Endothelial cell of umbilical vein (primary cell): Measurements from ENCODE around the gene RPL37A. TPM values are rescaled to one million over a fixed set of nuclear protein-coding genes. Genes with fewer than 3 reads are reported as not detected.

Experiments
- BruUV-seq: library from RNA; stranded (reverse); fragments of 400-500 nt; replicated peaks from 2 replicates; lab custom pipeline; 2021; lab: Mats Ljungman, UMichigan
- CTCF ChIA-PET: fragments of 300-600, 350-600 bp; sonication (Branson Sonifier 250); formaldehyde crosslinking; loops from one replicate; lab custom pipeline; 2021; ENCODE audit warnings: antibody characterized with exemption, inconsistent platforms; lab: Charles Lee
- POLR2A ChIA-PET: fragments of 300-600, 350-600 bp; sonication (Branson Sonifier 250); formaldehyde crosslinking; loops from one replicate; lab custom pipeline; 2021; ENCODE audit warnings: antibody characterized with exemption, inconsistent platforms; lab: Charles Lee
- DNase-seq: peaks from one replicate; pipeline ENCODE4 v3.0.0-alpha.2; 2011; ENCODE audit warnings: low read depth, low spot score
- FAIRE-seq: peaks from 2 replicates; lab custom pipeline; 2011; peaks lifted over from hg19 to GRCh38; lab: Jason Lieb, UNC
- H2AFZ ChIP-seq: 2 replicates; pipeline ENCODE4 v1.6.0; 2012; ENCODE audit warnings: low read depth, low read length, control low read depth, inconsistent platforms
- H3K27ac ChIP-seq: 2 replicates; pipeline ENCODE4 v1.5.1; 2011; ENCODE audit warnings: low read depth, mild to moderate bottlenecking, control low read depth, low read length, moderate library complexity; ENCODE audit not compliant: insufficient read depth
- H3K27me3 ChIP-seq, 2 experiments: 2 replicates each; pipeline versions ENCODE4 v1.6.0 to v1.6.1; 2011; ENCODE audit warnings: low read length in 2 of 2, mixed read lengths in 1 of 2; ENCODE audit not compliant: control insufficient read depth in 2 of 2, insufficient read depth in 2 of 2
- H3K36me3 ChIP-seq, 2 experiments: 2 replicates in 1 of 2; 3 replicates in 1 of 2; pipeline ENCODE4 v1.5.1; 2011; ENCODE audit warnings: low read length in 2 of 2, mild to moderate bottlenecking in 1 of 2, moderate library complexity in 1 of 2; ENCODE audit not compliant: control insufficient read depth in 2 of 2, insufficient read depth in 2 of 2; ENCODE audit errors: extremely low read depth in 1 of 2
- H3K4me1 ChIP-seq: 3 replicates; pipeline ENCODE4 v1.5.1; 2011; ENCODE audit warnings: mild to moderate bottlenecking, low read length; ENCODE audit not compliant: control insufficient read depth, insufficient read depth; ENCODE audit errors: extremely low read depth
- H3K4me2 ChIP-seq: 2 replicates; pipeline ENCODE4 v1.6.1; 2011; ENCODE audit warnings: low read length, control low read depth, mixed read lengths; ENCODE audit not compliant: insufficient read depth
- H3K4me3 ChIP-seq, 3 experiments: fragments of 200-600 bp in 1 of 3; sonication (generic), shearing (Covaris generic) in 1 of 3; replicated peaks in 1 of 3; 2 replicates each; pipeline ENCODE4 v1.5.1; 2011 to 2016; ENCODE audit warnings: control low read depth in 3 of 3, low read length in 3 of 3, mild to moderate bottlenecking in 2 of 3, inconsistent platforms in 1 of 3, low read depth in 1 of 3, moderate library complexity in 1 of 3; ENCODE audit not compliant: insufficient read depth in 1 of 3
- H3K79me2 ChIP-seq: 2 replicates; pipeline ENCODE4 v1.6.0; 2012; ENCODE audit warnings: low read length, inconsistent platforms; ENCODE audit not compliant: control insufficient read depth, insufficient read depth
- H3K9ac ChIP-seq: replicated peaks from 2 replicates; pipeline ENCODE3; 2011; ENCODE audit warnings: low read length, control low read depth; ENCODE audit not compliant: insufficient read depth; ENCODE audit errors: extremely low read depth
- H3K9me1 ChIP-seq: replicated peaks from 3 replicates; pipeline ENCODE4 v1.6.0; 2011; ENCODE audit warnings: mild to moderate bottlenecking, low read length; ENCODE audit not compliant: control insufficient read depth, insufficient read depth; ENCODE audit errors: extremely low read depth
- H3K9me3 ChIP-seq: replicated peaks from 2 replicates; pipeline ENCODE4 v1.5.1; 2012; ENCODE audit warnings: low read length, inconsistent platforms; ENCODE audit not compliant: control insufficient read depth, insufficient read depth
- H4K20me1 ChIP-seq: replicated peaks from 2 replicates; pipeline ENCODE3; 2011; ENCODE audit warnings: mild to moderate bottlenecking, low read length; ENCODE audit not compliant: control insufficient read depth, insufficient read depth; ENCODE audit errors: extremely low read depth
- EZH2 ChIP-seq: IDR thresholded peaks from 2 replicates; pipeline ENCODE4 v1.6.1; 2012; ENCODE audit warnings: borderline replicate concordance, low read depth, mild to moderate bottlenecking, moderate library complexity, low read length, inconsistent platforms; ENCODE audit not compliant: severe bottlenecking
- FOS ChIP-seq: IDR thresholded peaks from 2 replicates; pipeline ENCODE4 v1.6.1; 2011; ENCODE audit warnings: mild to moderate bottlenecking, low read length, moderate library complexity, borderline replicate concordance; ENCODE audit not compliant: insufficient read depth
- GATA2 ChIP-seq: IDR thresholded peaks from 2 replicates; pipeline ENCODE4 v1.7.0; 2011; ENCODE audit warnings: low read depth, mild to moderate bottlenecking, moderate library complexity, mixed read lengths, low read length; ENCODE audit not compliant: insufficient read length, insufficient read depth
- JUN ChIP-seq: IDR thresholded peaks from 2 replicates; pipeline ENCODE4 v1.6.1; 2011; ENCODE audit warnings: borderline replicate concordance, low read depth; ENCODE audit not compliant: insufficient read length, insufficient read depth
- MYC ChIP-seq: IDR thresholded peaks from one replicate; pipeline ENCODE4 v1.6.1; 2011; ENCODE audit warnings: mild to moderate bottlenecking, low read depth, low read length
- POLR2A ChIP-seq: IDR thresholded peaks from 2 replicates; pipeline ENCODE4 v1.6.1; 2012; ENCODE audit warnings: low read depth, mild to moderate bottlenecking, control low read depth, low read length
- POLR2AphosphoS5 ChIP-seq: IDR thresholded peaks from 2 replicates; pipeline ENCODE4 v1.6.1; 2012; ENCODE audit warnings: low read depth, mild to moderate bottlenecking, control low read depth, low read length, moderate library complexity; ENCODE audit not compliant: insufficient read depth
- dilution Hi-C: fragments of 300-500 bp; cut with MboI; formaldehyde crosslinking; loops from one replicate; pipeline ENCODE4 v1.15.0; 2019; ENCODE audit warnings: low sequenced_read_pairs; ENCODE audit not compliant: extremely low pct_ligation_motif_present
- intact Hi-C: fragments of 100-400 bp; cut with micrococcal nuclease; formaldehyde crosslinking; loops from one replicate; pipeline ENCODE4 v1.10.0; 2022
- polyA plus RNA-seq, 4 experiments: library from polyadenylated mRNA; depleted of rRNA in 3 of 4; stranded (reverse) in 3 of 4; unstranded in 1 of 4; fragments of >200 nt; gene quantifications; 2 replicates each; pipeline versions ENCODE4 v1.2.1 to v1.2.3, GENCODE V29; 2011 to 2012; ENCODE audit warnings: missing spikeins in 1 of 4
- total RNA-seq: library from RNA; stranded (reverse); gene quantifications from 2 replicates; pipeline ENCODE4 v1.2.3, GENCODE V29; 2021
- TF ChIP-seq, protein P1 (sequence below), 2 donors: IDR thresholded peaks; 1 replicate in 1 of 2; 2 replicates in 1 of 2; pipeline ENCODE4 v1.5.1; 2011; ENCODE audit warnings: low read length in 2 of 2, mild to moderate bottlenecking in 2 of 2, moderate library complexity in 2 of 2, control low read depth in 1 of 2, inconsistent platforms in 1 of 2, low read depth in 1 of 2; ENCODE audit not compliant: insufficient read depth in 1 of 2; ENCODE audit errors: extremely low read depth in 1 of 2
- TF ChIP-seq, protein P2 (sequence below): IDR thresholded peaks from 2 replicates; pipeline ENCODE4 v1.6.1; 2011; ENCODE audit not compliant: insufficient read depth, insufficient read length

The RPL37A gene
- total and polyA plus RNA-seq, 2 donors (not counting 3 experiments of a cell fraction or from before 2014, with no cell fraction given): 1,889 to 2,628 TPM

DNA sequence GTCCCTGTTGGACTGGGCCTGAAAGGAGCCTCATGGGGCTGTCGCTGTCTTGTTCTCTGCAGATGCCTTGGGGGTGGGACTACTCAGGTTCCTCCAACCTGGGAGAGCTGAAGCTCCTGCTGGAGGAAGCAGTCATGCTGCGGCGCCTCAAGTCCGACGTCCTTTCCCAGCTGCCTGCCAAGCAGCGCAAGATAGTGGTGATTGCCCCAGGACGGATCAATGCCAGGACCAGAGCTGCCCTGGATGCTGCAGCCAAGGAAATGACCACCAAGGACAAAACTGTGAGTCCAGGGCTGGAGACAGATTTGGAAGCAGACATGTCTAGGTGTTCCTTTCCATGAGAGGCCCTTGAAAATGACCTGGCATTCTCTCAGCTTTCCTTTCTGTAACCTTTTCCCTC, 47.9 kb upstream of the RPL37A start:
- POLR2A ChIA-PET: no interaction called here
- Histone ChIP-seq H2AFZ (no peak overlapping the region), H3K79me2 (no peaks in the 10 kb centered on the region), H3K27ac (no peak overlapping the region), H3K4me1 (no peaks in the 10 kb centered on the region), H3K36me3 (peaks cover 13 to 18% of the 10 kb centered on the region in 2 experiments), H3K9ac (no peak overlapping the region), H3K27me3 (no peaks in the 10 kb centered on the region), H4K20me1 (no peaks in the 10 kb centered on the region), H3K4me2 (no peak overlapping the region), H3K9me3 (no peaks in the 10 kb centered on the region), H3K9me1 (no peaks in the 10 kb centered on the region), H3K4me3 (no peak overlapping the region)
- TF ChIP-seq POLR2AphosphoS5: no peak
- TF ChIP-seq FOS: no peak
- no peak for TF ChIP-seq JUN
- TF ChIP-seq, protein P1, sequence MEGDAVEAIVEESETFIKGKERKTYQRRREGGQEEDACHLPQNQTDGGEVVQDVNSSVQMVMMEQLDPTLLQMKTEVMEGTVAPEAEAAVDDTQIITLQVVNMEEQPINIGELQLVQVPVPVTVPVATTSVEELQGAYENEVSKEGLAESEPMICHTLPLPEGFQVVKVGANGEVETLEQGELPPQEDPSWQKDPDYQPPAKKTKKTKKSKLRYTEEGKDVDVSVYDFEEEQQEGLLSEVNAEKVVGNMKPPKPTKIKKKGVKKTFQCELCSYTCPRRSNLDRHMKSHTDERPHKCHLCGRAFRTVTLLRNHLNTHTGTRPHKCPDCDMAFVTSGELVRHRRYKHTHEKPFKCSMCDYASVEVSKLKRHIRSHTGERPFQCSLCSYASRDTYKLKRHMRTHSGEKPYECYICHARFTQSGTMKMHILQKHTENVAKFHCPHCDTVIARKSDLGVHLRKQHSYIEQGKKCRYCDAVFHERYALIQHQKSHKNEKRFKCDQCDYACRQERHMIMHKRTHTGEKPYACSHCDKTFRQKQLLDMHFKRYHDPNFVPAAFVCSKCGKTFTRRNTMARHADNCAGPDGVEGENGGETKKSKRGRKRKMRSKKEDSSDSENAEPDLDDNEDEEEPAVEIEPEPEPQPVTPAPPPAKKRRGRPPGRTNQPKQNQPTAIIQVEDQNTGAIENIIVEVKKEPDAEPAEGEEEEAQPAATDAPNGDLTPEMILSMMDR (IDR thresholded peaks at IDR 0.05; ENCODE audit: extremely low read depth in 1 of 2, insufficient read depth in 1 of 2, low read depth in 1 of 2, low read length in 2 of 2): no peak
- TF ChIP-seq GATA2: no peak
- TF ChIP-seq EZH2: no peak
- TF ChIP-seq, protein P2, sequence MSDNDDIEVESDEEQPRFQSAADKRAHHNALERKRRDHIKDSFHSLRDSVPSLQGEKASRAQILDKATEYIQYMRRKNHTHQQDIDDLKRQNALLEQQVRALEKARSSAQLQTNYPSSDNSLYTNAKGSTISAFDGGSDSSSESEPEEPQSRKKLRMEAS: no peak
- no peak for TF ChIP-seq MYC
- no peak for TF ChIP-seq POLR2A
- dilution Hi-C loops (no loop called here), intact Hi-C loops (no loop called here)
- DNase-seq (no peak), FAIRE-seq (no peak)
- CTCF ChIA-PET: no interaction called here
- no TSS peak for BruUV-seq
